GM10266 (cell line): ENCODE measurements around the gene OGFOD2.

Experiments used
- DNase-seq: peaks from one replicate; pipeline ENCODE4 v3.0.0; 2012; ENCODE audit errors: extremely low spot score
- CTCF ChIP-seq: IDR thresholded peaks from 2 replicates; pipeline ENCODE4 v1.5.1; 2012; ENCODE audit warnings: mild to moderate bottlenecking, low read depth; ENCODE audit not compliant: control insufficient read depth, insufficient read depth; ENCODE audit errors: missing control alignments

OGFOD2 gene

GRCh38 chr12:122978507-122978955, 3.5 kb downstream of the OGFOD2 start:
- DNase-seq: no peak

GRCh38 chr12:122979001-122979907, 4.2 kb downstream of the OGFOD2 start:
- DNase-seq: no peak
- TF ChIP-seq CTCF: no peak

More at GRCh38 chr12:122978507-122978955, 3.5 kb downstream of the OGFOD2 start:
- TF ChIP-seq CTCF: no peak

- DNase-seq: peak; percentile 47
- no peak for TF ChIP-seq CTCF
These were observed 4.8 kb downstream of the OGFOD2 start for GRCh38 chr12:122979908-122980182.

- peak; percentile 93 for DNase-seq
- TF ChIP-seq CTCF: no peak
These were observed 5.4 kb downstream of the OGFOD2 start, which contains the start of gene ARL6IP4 for GRCh38 chr12:122980183-122981035. Gene ARL6IP4, plus strand, starts transcription at chr12:122980681. Its CDS starts 459 bp downstream, at chr12:122981140.

GRCh38 chr12:122981036-122981471, 6.0 kb downstream of the OGFOD2 start:
- DNase-seq: no peak
- TF ChIP-seq CTCF: peak; percentile 13

- no peak for TF ChIP-seq CTCF
- no peak for DNase-seq
These were observed 6.8 kb downstream of the OGFOD2 start for GRCh38 chr12:122981587-122982476.
